HS-5 (cell line): ENCODE data around the gene WBP4.
"Not testable (repeated sequence)": the region's sequence is repeated elsewhere in the genome, so short reads cannot be mapped to it uniquely, and the experiment has no call there.

Source experiments
- DNase-seq: peaks from one replicate; pipeline ENCODE4 v3.0.0-alpha.2; 2012; ENCODE audit warnings: low read depth

The WBP4 gene

GRCh38 chr13:41085961-41086585 lies 24.8 kb downstream of the WBP4 start:
- no peak for DNase-seq

- DNase-seq, result not testable (repeated sequence)
These were observed 34.4 kb downstream of the WBP4 start for GRCh38 chr13:41095681-41096080.

GRCh38 chr13:41098761-41099160 lies 37.5 kb downstream of the WBP4 start:
- DNase-seq, result no peak

GRCh38 chr13:41099986-41100385 lies 38.7 kb downstream of the WBP4 start:
- no peak for DNase-seq

GRCh38 chr13:41107104-41107571 lies 45.8 kb downstream of the WBP4 start:
- no peak for DNase-seq

GRCh38 chr13:41107584-41108014 lies 46.3 kb downstream of the WBP4 start:
- no peak for DNase-seq

- DNase-seq, result no peak
These were observed 50.1 kb downstream of the WBP4 start for GRCh38 chr13:41111454-41111853.

- no peak for DNase-seq
These were observed 56.6 kb downstream of the WBP4 start for GRCh38 chr13:41117869-41118268.

- no peak for DNase-seq
These were observed 61.5 kb downstream of the WBP4 start for GRCh38 chr13:41122838-41123237.

GRCh38 chr13:41127701-41128100 lies 66.4 kb downstream of the WBP4 start:
- DNase-seq, result no peak

GRCh38 chr13:41130356-41130755 lies 69.0 kb downstream of the WBP4 start:
- DNase-seq, result no peak

GRCh38 chr13:41131189-41131588 lies 69.9 kb downstream of the WBP4 start:
- not testable (repeated sequence) for DNase-seq

- not testable (repeated sequence) for DNase-seq
These were observed 70.6 kb downstream of the WBP4 start for GRCh38 chr13:41131660-41132511.

GRCh38 chr13:41132512-41133152 lies 71.3 kb downstream of the WBP4 start, which contains the start of gene KBTBD6:
KBTBD6 (minus strand) TSS chr13:41132802; CDS start chr13:41132511, 291 bp downstream.
- peak; percentile 77 for DNase-seq
